SKM-1 treated with dmso at 0.1 percent for 144 hours (cell line): Measurements from ENCODE around the gene DTWD2.
A peak's percentile ranks its signal among the peaks of the same experiment; 100 is the strongest.
"Not testable (repeated sequence)": the region's sequence is repeated elsewhere in the genome, so short reads cannot be mapped to it uniquely, and the experiment has no call there.

Source experiments
- DNase-seq: peaks from one replicate; lab custom pipeline; 2025; ENCODE audit not compliant: unreplicated experiment; lab: John Stamatoyannopoulos, UW

Gene DTWD2

DNA sequence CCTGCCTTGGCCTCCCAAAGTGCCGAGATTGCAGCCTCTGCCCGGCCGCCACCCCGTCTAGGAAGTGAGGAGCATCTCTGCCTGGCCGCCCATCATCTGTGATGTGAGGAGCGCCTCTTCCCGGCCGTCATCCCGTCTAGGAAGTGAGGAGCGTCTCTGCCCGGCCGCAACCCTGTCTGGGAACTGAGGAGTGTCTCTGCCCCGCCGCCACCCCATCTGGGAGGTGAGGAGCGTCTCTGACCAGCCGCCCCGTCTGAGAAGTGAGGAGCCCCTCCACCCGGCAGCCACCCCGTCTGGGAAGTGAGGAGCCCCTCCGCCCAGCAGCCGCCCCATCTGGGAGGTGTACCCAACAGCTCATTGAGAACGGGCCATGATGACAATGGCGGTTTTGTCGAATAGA, 10.5 kb upstream of the DTWD2 start:
- not testable (repeated sequence) for DNase-seq

DNA sequence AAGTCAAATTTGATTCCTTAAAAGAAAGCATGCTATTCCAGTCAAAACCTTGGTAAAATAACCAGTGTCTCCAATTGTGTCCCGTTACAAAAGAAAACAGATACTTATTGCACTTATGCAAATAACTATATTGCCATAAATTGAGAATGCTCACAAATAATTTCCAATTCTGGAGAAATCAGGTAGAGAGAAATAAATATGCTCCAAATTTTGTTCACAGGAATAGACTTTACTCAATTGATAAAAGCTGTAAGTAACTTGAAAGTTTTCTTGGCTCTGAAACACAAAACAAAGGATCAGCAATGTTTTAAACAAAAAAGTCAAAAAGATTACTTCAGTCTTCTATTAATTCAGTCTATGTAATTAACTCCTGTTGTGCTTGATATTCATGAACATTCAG, 7.8 kb upstream of the DTWD2 start:
- no peak for DNase-seq

DNA sequence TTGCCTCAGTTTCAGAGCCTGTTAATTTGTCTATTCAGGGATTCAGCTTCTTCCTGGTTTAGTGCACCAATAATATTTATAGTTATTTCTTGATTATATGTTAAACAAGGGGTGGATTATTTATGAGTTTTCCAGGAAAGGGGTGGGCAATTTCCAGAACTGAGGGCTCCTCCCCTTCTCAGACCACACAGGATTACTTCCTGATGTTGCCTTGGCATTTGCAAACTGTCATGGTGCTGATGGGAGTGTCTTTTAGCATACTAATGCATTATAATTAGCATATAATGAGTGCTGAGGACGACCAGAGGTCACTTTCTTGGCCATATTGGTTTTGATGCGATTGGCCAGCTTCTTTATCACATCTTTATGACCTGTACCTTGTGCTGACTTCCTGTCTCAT, 6.2 kb upstream of the DTWD2 start:
- no peak for DNase-seq

DNA sequence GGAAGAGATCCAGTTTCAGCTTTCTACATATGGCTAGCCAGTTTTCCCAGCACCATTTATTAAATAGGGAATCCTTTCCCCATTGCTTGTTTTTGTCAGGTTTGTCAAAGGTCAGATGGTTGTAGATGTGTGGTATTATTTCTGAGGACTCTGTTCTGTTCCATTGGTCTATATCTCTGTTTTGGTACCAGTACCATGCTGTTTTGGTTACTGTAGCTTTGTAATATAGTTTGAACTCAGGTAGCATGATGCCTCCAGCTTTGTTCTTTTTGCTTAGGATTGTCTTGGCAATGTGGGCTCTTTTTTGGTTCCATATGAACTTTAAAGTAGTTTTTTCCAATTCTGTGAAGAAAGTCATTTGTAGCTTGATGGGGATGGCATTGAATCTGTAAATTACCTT, 4.8 kb upstream of the DTWD2 start:
- DNase-seq: not testable (repeated sequence)

DNA sequence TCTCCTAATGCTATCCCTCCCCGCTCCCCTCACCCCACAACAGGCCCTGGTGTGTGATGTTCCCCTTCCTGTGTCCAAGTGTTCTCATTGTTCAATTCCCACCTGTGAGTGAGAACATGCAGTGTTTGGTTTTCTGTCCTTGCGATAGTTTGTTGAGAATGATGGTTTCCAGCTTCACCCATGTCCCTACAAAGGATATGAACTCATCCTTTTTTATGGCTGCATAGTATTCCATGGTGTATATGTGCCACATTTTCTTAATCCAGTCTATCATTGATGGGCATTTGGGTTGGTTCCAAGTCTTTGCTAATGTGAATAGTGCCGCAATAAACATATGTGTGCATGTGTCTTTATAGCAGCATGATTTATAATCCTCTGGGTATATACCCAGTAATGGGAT, 3.7 kb upstream of the DTWD2 start:
- DNase-seq: not testable (repeated sequence)

DNA sequence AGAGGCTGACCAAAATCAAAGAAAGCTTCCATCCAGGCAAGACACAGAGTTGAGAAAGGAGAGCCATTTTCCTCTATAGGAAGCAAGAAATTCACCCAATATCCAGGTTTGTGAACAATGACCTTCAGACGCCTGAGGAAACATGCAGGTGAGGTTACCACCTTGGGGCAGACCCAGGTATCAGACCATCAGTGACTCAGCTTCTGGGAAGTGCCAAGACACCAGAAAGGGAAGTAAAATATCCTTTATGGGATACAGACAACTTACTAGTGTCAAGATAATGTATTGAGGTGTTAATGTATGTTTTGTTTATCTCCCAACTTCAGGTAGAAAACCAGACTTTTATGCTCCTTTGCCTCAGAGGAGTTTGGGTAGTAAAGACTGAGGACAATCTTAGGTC, 2.2 kb upstream of the DTWD2 start:
- no peak for DNase-seq

DNA sequence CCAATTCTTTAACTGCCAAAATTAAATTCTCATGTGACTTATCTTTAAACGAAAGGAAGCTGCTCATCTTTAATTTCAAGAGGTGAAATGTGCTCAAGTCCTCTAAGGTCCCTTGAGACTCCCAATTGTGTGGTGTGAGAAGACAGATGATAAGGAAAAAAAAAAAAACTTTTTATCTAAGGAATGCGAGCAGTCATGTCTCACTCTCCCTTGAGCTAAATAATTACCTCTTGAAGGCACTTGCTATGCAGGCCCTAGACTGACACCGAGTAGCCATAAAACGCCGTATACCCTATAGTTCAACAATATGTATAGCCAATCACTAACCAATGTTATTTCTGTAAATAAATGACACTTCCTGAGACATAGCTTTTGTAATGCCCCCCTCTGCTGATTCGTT, 1.5 kb upstream of the DTWD2 start:
- DNase-seq: no peak

DNA sequence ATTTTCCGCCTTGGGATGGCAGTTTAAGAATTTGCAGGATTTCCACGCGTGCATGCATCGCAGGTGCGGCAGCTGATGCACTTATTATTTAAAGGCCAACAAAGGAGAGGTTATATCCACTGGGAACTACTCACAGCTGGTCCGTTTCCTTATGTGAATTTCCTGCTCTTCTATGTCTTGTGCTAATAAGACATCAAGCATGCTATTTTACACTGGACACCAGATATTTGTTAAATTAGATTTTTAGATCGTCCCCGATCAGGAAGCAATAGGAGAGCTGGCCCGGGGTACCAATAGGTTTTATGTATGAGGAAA, 476 bp upstream of the DTWD2 start:
- no peak for DNase-seq

DNA sequence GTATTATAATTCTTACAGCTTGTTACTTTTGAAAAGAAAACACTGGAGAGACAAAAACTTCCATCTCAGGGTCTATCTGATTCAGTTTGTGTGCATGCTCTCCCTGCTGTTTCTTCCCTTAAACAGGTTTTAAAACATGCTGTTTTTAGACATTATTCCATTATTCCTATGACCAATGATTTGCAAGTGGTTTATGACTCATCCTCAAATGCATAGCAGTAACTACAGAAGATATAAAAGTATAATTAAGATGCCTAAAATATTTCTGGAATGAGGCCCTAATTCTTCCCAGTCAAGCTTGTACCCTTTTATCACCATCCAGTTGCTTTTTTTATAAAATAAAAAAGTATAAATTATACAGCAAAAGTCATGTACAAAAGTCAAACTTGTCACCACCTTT, 3.7 kb downstream of the DTWD2 start:
- no peak for DNase-seq

DNA sequence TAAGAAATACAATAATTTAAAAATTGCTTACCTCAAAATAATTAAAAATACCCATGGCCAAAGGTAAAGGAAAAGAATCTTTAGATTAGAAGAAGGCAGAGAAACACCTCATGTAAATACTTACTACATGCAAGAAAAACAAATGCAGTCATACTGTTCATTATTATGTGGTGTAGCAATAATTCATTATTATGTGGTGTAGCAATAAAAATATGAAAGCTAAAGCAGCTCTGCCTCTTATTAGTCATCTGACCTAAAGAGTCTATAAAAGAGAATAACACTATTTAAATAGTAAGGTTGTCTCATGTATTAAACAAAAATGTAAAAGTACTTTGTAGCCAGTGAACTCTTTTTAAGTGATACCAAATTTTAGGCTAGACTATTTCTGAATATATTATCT, 6.6 kb downstream of the DTWD2 start:
- DNase-seq: no peak

DNA sequence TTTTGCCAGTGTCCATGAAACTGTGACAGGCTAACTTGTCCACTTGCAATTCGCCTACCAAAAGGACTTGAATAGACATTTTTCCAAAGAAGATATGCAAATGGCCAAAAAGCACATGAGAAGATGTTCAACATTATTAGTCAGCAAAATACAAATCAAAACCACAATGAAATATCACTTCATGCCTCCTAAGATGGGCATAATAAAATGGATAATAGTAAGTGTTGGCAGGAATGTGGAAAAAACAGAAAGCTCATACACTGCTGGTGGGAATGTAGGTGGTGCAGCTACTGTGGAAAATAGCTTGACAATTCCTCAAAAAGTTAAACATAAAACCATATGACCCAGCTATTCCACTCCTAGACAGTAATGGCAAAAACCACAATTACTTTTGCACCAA, 7.9 kb downstream of the DTWD2 start:
- no peak for DNase-seq

DNA sequence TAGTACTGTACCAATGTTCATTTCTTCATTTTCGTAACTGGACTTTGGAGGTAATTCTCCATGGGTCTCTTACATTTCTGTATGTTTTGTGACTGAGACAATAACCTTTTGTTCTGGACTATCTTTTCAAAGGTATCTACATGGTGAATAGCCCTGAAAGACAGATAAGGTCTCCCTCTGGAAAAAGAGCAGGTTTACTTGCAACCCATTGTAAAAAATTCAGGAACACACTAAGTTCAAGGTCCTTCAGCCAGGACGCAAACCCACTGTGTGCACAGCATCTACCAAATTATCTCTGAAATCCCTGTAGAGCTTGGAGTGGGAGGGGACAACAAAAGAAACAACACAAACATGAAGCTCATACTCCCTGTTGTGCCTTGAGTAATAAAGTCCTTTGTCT, 8.3 kb downstream of the DTWD2 start:
- DNase-seq: no peak

DNA sequence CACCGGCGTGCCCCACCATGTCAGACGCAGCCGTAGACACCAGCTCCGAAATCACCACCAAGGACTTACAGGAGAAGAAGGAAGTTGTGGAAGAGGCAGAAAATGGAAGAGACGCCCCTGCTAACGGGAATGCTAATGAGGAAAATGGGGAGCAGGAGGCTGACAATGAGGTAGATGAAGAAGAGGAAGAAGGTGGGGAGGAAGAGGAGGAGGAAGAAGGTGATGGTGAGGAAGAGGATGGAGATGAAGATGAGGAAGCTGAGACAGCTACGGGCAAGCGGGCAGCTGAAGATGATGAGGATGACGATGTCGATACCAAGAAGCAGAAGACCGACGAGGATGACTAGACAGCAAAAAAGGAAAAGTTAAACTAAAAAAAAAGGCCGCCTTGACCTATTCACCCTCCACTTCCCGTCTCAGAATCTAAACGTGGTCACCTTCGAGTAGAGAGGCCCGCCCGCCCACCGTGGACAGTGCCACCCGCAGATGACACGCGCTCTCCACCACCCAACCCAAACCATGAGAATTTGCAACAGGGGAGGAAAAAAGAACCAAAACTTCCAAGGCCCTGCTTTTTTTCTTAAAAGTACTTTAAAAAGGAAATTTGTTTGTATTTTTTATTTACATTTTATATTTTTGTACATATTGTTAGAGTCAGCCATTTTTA, 14.4 kb downstream of the DTWD2 start:
- DNase-seq: not testable (repeated sequence)

DNA sequence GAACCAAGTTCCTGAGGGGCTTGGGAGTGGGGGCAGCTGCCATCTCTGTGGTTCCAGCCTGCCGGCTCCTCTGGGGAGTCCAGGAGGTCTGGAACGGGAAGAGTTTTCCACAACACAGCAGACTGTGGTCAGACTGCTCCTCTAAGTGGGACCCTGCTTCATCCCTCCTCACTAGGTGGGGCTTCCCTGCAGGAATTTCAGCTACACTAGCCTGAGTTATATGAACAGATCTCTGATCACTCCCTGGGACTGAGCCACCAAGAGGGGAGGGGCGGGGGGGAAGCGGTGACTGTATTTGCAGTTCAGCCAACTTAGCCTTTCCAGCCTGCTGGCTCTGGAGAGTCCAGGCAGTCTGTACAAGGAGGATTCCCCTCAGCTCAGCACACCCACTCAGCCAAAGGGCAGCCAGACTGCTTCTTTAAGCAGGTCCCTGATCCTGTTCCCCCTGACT, 19.4 kb downstream of the DTWD2 start:
- no peak for DNase-seq

DNA sequence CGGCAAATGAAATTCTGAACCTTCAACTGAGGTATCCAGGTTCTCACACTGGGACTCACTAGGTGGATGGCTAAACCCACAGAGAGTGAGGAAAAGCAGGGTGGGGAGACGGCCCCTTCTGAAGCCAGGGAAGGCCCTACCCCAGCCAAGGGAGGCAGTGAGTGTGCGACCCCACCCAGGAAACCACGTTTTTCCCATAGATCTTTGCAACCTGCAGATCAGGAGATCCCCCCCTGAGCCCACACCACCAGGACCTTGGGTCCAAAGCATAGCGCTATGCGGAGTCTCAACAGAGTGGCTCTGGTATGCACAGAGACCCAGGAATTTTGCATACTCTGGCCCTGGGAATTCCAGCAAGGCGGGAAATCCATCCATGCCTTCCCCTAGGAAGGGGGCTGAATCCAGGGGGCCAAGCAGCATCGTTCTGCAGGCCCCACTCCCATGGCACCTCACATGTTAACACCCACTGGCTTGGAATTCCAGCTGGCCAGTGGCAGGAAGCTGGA, 19.9 kb downstream of the DTWD2 start:
- DNase-seq: no peak

DNA sequence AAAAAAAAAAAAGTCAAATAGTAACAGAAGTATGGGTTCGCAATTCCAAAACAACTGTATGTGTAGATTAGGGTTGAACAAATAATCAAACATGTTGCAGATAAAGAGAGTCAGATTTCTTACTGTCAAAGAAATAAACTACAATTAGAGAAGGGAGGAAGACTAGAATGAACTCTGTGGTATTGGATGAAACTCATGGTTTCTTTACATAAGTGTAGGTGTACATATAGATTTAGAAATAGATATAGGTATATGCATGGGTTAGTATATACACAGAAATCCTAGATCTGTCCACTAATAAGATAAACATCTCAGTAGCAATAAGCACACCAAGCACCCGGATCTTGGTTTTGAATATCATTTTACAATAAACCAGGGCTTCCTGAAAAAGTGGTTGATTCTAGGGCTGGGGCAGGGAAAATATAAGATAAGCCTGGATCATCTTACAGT, 21.3 kb downstream of the DTWD2 start:
- no peak for DNase-seq

DNA sequence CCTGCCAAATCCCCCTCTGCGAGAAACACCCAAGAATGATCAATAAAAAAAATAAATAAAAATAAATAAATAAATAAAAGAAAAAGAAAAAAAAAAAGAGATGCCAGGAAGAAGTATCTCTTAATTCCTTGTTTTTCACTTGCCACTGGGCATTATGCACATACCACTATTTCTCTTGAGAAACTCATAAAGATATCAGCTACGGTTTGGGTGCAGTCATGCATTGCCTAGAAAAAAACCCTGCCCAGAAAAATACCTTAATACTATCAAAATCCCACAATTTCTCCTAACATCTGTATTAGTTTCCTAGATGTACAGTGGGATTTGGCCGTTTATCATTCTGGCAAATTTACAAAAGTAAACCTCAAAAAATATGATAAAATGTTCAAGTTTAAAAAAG, 22.5 kb downstream of the DTWD2 start:
- DNase-seq: no peak

DNA sequence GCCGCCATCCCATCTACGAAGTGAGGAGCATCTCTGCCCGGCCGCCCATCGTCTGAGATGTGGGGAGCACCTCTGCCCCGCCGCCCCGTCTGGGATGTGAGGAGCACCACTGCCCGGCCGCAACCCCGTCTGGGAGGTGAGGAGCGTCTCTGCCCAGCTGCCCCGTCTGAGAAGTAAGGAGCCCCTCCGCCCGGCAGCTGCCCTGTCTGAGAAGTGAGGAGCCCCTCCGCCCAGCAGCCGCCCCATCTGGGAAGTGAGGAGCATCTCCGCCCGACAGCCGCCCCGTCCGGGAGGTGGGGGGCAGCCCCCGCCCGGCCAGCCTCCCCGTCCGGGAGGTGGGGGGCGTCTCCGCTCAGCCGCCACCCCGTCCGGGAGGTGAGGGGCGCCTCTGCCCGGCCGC, 23.4 kb downstream of the DTWD2 start:
- not testable (repeated sequence) for DNase-seq

DNA sequence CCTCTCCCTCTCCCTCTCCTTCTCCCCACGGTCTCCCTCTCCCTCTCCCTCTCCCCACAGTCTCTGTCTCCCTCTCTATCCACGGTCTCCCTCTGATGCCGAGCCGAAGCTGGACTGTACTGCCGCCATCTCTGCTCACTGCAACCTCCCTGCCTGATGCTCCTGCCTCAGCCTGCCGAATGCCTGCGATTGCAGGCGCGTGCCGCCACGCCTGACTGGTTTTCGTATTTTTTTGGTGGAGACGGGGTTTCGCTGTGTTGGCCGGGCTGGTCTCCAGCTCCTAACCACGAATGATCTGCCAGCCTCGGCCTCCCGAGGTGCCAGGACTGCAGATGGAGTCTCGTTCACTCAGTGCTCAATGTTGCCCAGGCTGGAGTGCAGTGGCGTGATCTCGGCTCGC, 24.0 kb downstream of the DTWD2 start:
- DNase-seq: not testable (repeated sequence)

DNA sequence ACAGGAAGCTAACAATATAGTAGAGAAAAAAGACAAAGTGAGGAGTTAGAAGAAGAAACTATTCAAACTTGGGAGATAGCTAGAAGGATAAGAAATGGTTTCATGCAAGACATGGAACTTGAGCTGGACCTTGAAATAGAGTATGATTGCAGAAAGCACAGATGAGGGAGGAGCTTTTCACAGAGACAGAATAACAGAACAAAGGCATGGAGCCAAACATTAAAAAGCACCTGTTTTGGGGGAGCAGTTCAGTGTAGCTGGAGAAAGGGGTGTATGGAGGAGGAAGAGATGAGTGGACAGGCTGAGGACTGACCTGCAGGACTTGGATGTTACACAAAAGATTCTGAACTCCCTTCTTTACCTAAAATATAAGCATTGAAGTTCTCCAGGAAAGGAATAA, 25.2 kb downstream of the DTWD2 start:
- no peak for DNase-seq

DNA sequence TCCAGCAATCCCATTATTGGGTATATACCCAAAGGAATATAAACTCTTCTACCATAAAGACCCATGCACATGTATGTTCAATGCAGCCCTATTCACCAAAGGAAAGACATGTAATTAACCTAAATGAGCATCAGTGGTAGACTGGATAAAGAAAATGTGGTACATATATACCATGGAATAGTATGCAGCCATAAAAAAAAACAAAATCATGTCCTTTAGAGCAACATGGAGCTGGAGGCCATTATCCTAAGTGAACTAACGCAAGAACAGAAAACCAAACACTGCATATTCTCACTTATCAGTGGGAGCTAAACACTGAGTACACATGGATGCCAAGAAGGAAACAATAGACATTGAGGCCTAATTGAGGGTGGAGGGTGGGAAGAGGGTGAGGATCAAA, 27.8 kb downstream of the DTWD2 start:
- no peak for DNase-seq

DNA sequence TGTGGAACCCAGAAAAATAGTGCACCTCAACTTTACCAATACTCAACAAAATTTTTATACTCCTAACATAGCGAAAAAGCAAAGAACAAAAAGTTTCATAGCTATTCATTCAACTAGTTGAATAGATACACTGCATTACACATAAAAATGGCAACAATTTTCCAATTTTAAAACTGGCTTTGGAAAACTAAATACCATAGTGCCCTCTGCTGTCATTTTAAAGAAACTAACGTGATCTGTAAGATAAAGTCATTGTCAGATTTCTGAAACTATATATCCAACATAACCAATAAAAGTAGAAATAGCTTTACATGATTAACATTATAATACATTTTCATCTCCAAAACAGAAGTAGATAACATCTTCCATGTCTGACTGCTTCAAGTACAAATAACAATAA, 31.6 kb downstream of the DTWD2 start:
- peak; percentile 12 for DNase-seq

DNA sequence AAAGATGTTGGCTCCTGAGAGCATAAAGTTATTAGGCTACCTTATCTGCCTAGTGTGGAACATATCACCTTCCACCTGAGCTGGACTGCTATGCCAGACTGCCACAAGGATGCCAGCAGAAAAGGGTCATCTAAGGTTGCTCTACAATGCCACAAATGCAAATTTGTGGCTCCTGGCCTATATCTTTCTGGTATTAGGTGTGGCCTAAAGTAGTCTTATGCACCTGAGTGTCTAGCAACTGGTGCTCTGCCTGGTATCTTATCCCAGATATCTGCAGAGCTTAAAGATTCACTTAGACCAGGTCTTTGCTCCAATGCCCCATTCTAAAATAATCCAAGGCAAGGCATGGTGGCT, 34.7 kb downstream of the DTWD2 start:
- DNase-seq: no peak
